Loucy (cell line): Measurements from ENCODE around the gene CLEC18A.
"Not testable (repeated sequence)": the region's sequence is repeated elsewhere in the genome, so short reads cannot be mapped to it uniquely, and the experiment has no call there.

Experiments
- H2AFZ ChIP-seq: fragments of 200-600 bp; sonication (generic); 2 replicates; pipeline ENCODE4 v1.6.0; 2016; ENCODE audit warnings: antibody characterized with exemption, mild to moderate bottlenecking, low read length, moderate library complexity
- H3F3A ChIP-seq: fragments of 200-600 bp; 2 replicates; pipeline ENCODE4 v1.6.0; 2016; ENCODE audit warnings: antibody characterized with exemption, low read depth, mild to moderate bottlenecking
- H3K27me3 ChIP-seq: fragments of 200-600 bp; sonication (generic); 2 replicates; pipeline ENCODE4 v1.6.1; 2014; ENCODE audit warnings: low read length, mild to moderate bottlenecking; ENCODE audit not compliant: insufficient read depth, poor library complexity, severe bottlenecking
- H3K36me3 ChIP-seq: fragments of 200-600 bp; sonication (generic); 2 replicates; pipeline ENCODE4 v1.6.1; 2016; ENCODE audit warnings: low read length; ENCODE audit not compliant: insufficient read depth
- H3K4me1 ChIP-seq: fragments of 200-600 bp; sonication (generic); 2 replicates; pipeline ENCODE4 v1.5.1; 2014; ENCODE audit warnings: low read length, mild to moderate bottlenecking; ENCODE audit not compliant: insufficient read depth, poor library complexity, severe bottlenecking
- H3K4me2 ChIP-seq: fragments of 200-600 bp; sonication (generic); 2 replicates; pipeline ENCODE4 v1.6.0; 2014; ENCODE audit warnings: antibody characterized with exemption, low read length, low read depth, mild to moderate bottlenecking; ENCODE audit not compliant: poor library complexity, severe bottlenecking
- H3K4me3 ChIP-seq: fragments of 200-600 bp; sonication (generic); 2 replicates; pipeline ENCODE4 v1.5.1; 2014; ENCODE audit warnings: low read length, mild to moderate bottlenecking, mixed read lengths; ENCODE audit not compliant: poor library complexity, severe bottlenecking
- H3K79me2 ChIP-seq: fragments of 200-600 bp; sonication (generic); 2 replicates; pipeline ENCODE4 v1.6.1; 2014; ENCODE audit warnings: low read length; ENCODE audit not compliant: insufficient read depth
- H3K9ac ChIP-seq: fragments of 200-600 bp; sonication (generic); 2 replicates; pipeline ENCODE4 v1.6.0; 2014; ENCODE audit warnings: mild to moderate bottlenecking, low read depth, low read length, moderate library complexity; ENCODE audit not compliant: poor library complexity, severe bottlenecking
- H3K9me2 ChIP-seq: fragments of 200-600 bp; sonication (generic); replicated peaks from 2 replicates; pipeline ENCODE4 v1.6.1; 2016; ENCODE audit warnings: low read depth, low read length, mixed read lengths
- H3K9me3 ChIP-seq: fragments of 200-600 bp; sonication (generic); 2 replicates; pipeline ENCODE4 v1.6.1; 2014; ENCODE audit warnings: mild to moderate bottlenecking, antibody characterized with exemption, low read length, low read depth; ENCODE audit not compliant: insufficient read depth
- H4K20me1 ChIP-seq: fragments of 200-600 bp; sonication (generic); 2 replicates; pipeline ENCODE4 v1.6.0; 2014; ENCODE audit warnings: antibody characterized with exemption, low read length, mild to moderate bottlenecking; ENCODE audit not compliant: insufficient read depth, poor library complexity, severe bottlenecking
- CTCF ChIP-seq: fragments of 200-600 bp; sonication (generic); conservative IDR thresholded peaks from 2 replicates; pipeline ENCODE4 v1.5.1; 2014; ENCODE audit warnings: mild to moderate bottlenecking, antibody characterized with exemption, low read length
- EZH2phosphoT487 ChIP-seq: fragments of 200-600 bp; IDR thresholded peaks from 2 replicates; pipeline ENCODE4 v1.6.1; 2018; ENCODE audit warnings: antibody characterized with exemption, mild to moderate bottlenecking, moderate library complexity, borderline replicate concordance

CLEC18A gene

GRCh38 chr16:69942627-69943170 lies 8.4 kb upstream of the CLEC18A start:
- no peak for TF ChIP-seq EZH2phosphoT487
- no peak for TF ChIP-seq CTCF
- H3F3A ChIP-seq, result no peaks in the 10 kb centered on the region
- H3K9me3 ChIP-seq, result no peaks in the 10 kb centered on the region

GRCh38 chr16:69943241-69944036 lies 7.7 kb upstream of the CLEC18A start:
- H3K27me3 ChIP-seq, H3K36me3 ChIP-seq, H3K9me2 ChIP-seq, H3K4me2 ChIP-seq, H2AFZ ChIP-seq, H3F3A ChIP-seq, H3K79me2 ChIP-seq, H3K4me3 ChIP-seq, H3K9ac ChIP-seq, H3K9me3 ChIP-seq, H4K20me1 ChIP-seq, H3K4me1 ChIP-seq: not testable (repeated sequence)

More at GRCh38 chr16:69942627-69943170, 8.4 kb upstream of the CLEC18A start:
- H3K4me1 ChIP-seq, result no peaks in the 10 kb centered on the region
- H3K9ac ChIP-seq, result no peak overlapping the region
- H4K20me1 ChIP-seq, result no peaks in the 10 kb centered on the region
- H3K4me2 ChIP-seq, result no peak overlapping the region
- H3K79me2 ChIP-seq, result no peaks in the 10 kb centered on the region
- H2AFZ ChIP-seq, result no peak overlapping the region
- H3K9me2 ChIP-seq, result no peaks in the 10 kb centered on the region
- H3K4me3 ChIP-seq, result no peak overlapping the region
- no peaks in the 10 kb centered on the region for H3K27me3 ChIP-seq
- H3K36me3 ChIP-seq, result peaks cover 5% of the 10 kb centered on the region; the same call in 1 of the 2 replicates

- not testable (repeated sequence) for H3K9me2 ChIP-seq, H3K4me2 ChIP-seq, H3K9me3 ChIP-seq, H4K20me1 ChIP-seq, H3F3A ChIP-seq, H3K4me3 ChIP-seq, H3K36me3 ChIP-seq, H3K9ac ChIP-seq, H2AFZ ChIP-seq, H3K27me3 ChIP-seq, H3K79me2 ChIP-seq, H3K4me1 ChIP-seq
Observed at GRCh38 chr16:69950411-69950810, 723 bp upstream of the CLEC18A start.

GRCh38 chr16:69951672-69952031 lies 518 bp downstream of the CLEC18A start:
- not testable (repeated sequence) for H3F3A ChIP-seq, H3K9me2 ChIP-seq, H3K4me3 ChIP-seq, H3K79me2 ChIP-seq, H3K27me3 ChIP-seq, H3K36me3 ChIP-seq, H3K9me3 ChIP-seq, H3K9ac ChIP-seq, H3K4me2 ChIP-seq, H4K20me1 ChIP-seq, H3K4me1 ChIP-seq, H2AFZ ChIP-seq

- H2AFZ ChIP-seq, H3K79me2 ChIP-seq, H3F3A ChIP-seq, H3K9ac ChIP-seq, H3K9me2 ChIP-seq, H4K20me1 ChIP-seq, H3K9me3 ChIP-seq, H3K4me1 ChIP-seq, H3K4me3 ChIP-seq, H3K4me2 ChIP-seq, H3K27me3 ChIP-seq, H3K36me3 ChIP-seq: not testable (repeated sequence)
Observed at GRCh38 chr16:69952116-69952515, 982 bp downstream of the CLEC18A start.

- H3K4me2 ChIP-seq, H3K9me2 ChIP-seq: not testable (repeated sequence)
Observed at GRCh38 chr16:69952572-69953355, 1.6 kb downstream of the CLEC18A start.

More at GRCh38 chr16:69952572-69953355, 1.6 kb downstream of the CLEC18A start:
- H3F3A ChIP-seq, H2AFZ ChIP-seq, H3K9me3 ChIP-seq, H3K4me1 ChIP-seq, H3K4me3 ChIP-seq, H3K9ac ChIP-seq, H3K27me3 ChIP-seq, H3K79me2 ChIP-seq, H3K36me3 ChIP-seq, H4K20me1 ChIP-seq: not testable (repeated sequence)
